DOHH2 (cell line): ENCODE data around the gene PRUNE1.

ENCODE experiments used
- H3F3A ChIP-seq: fragments of 200-600 bp; sonication (generic), shearing (Covaris generic); 2 replicates; pipeline ENCODE4 v1.6.0; 2016; ENCODE audit warnings: antibody characterized with exemption, mild to moderate bottlenecking; ENCODE audit not compliant: control insufficient read depth, insufficient read depth
- H3K27ac ChIP-seq: fragments of 200-600 bp; sonication (generic); 2 replicates; pipeline ENCODE4 v1.5.1; 2014; ENCODE audit warnings: low read depth, mild to moderate bottlenecking, low read length, moderate library complexity
- H3K27me3 ChIP-seq: fragments of 200-600 bp; sonication (generic); 2 replicates; pipeline ENCODE4 v1.6.1; 2014; ENCODE audit warnings: mild to moderate bottlenecking, low read length, mixed read lengths; ENCODE audit not compliant: control insufficient read depth
- H3K36me3 ChIP-seq: fragments of 200-600 bp; sonication (generic); 2 replicates; pipeline ENCODE4 v1.6.1; 2014; ENCODE audit warnings: mild to moderate bottlenecking, low read length, moderate library complexity, mixed read lengths; ENCODE audit not compliant: control insufficient read depth
- H3K4me1 ChIP-seq: fragments of 200-600 bp; sonication (generic); 2 replicates; pipeline ENCODE4 v1.6.1; 2014; ENCODE audit warnings: mild to moderate bottlenecking, low read length, mixed read lengths; ENCODE audit not compliant: control insufficient read depth
- H3K4me2 ChIP-seq: fragments of 200-600 bp; sonication (generic); 2 replicates; pipeline ENCODE4 v1.6.0; 2014; ENCODE audit warnings: mild to moderate bottlenecking, low read length, moderate library complexity
- H3K4me3 ChIP-seq: fragments of 200-600 bp; sonication (generic); 2 replicates; pipeline ENCODE4 v1.5.1; 2014; ENCODE audit warnings: mild to moderate bottlenecking, low read length, mixed read lengths
- H3K79me2 ChIP-seq: fragments of 200-600 bp; sonication (generic); 2 replicates; pipeline ENCODE4 v1.6.1; 2014; ENCODE audit warnings: mild to moderate bottlenecking, low read length, mixed read lengths; ENCODE audit not compliant: control insufficient read depth
- H3K9me2 ChIP-seq: fragments of 200-600 bp; sonication (generic); replicated peaks from 2 replicates; pipeline ENCODE4 v1.6.1; 2014; ENCODE audit warnings: mild to moderate bottlenecking, low read length, mixed read lengths; ENCODE audit not compliant: control insufficient read depth
- H3K9me3 ChIP-seq: fragments of 200-600 bp; sonication (generic); 2 replicates; pipeline ENCODE4 v1.6.1; 2014; ENCODE audit warnings: antibody characterized with exemption, low read length, mixed read lengths; ENCODE audit not compliant: control insufficient read depth, insufficient read depth
- H4K20me1 ChIP-seq: fragments of 200-600 bp; sonication (generic); 2 replicates; pipeline ENCODE4 v1.6.0; 2014; ENCODE audit warnings: low read depth, mild to moderate bottlenecking, antibody characterized with exemption, low read length, moderate library complexity; ENCODE audit not compliant: control insufficient read depth, insufficient read depth
- CTCF ChIP-seq: fragments of 200-600 bp; sonication (generic); IDR thresholded peaks from one replicate; pipeline ENCODE4 v1.5.1; 2014; ENCODE audit warnings: antibody characterized with exemption, mild to moderate bottlenecking, low read depth, low read length; ENCODE audit not compliant: poor library complexity, severe bottlenecking
- EZH2phosphoT487 ChIP-seq: fragments of 200-600 bp; sonication (generic); IDR thresholded peaks from 2 replicates; pipeline ENCODE4 v1.6.1; 2017; ENCODE audit warnings: borderline replicate concordance, mild to moderate bottlenecking, antibody characterized with exemption, low read length, moderate library complexity, mixed read lengths

PRUNE1 gene

GRCh38 chr1:150969626-150970025 is 38.6 kb upstream of the PRUNE1 start:
- Histone ChIP-seq H3K4me1 (peaks cover 24% of the 10 kb centered on the region), H3K4me2 (no peak overlapping the region), H4K20me1 (peaks cover 3% of the 10 kb centered on the region; the same call in 1 of the 2 replicates), H3K27ac (no peak overlapping the region), H3K79me2 (peaks cover 62% of the 10 kb centered on the region), H3K36me3 (peaks cover 77% of the 10 kb centered on the region), H3K9me2 (no peaks in the 10 kb centered on the region), H3K4me3 (no peak overlapping the region), H3K9me3 (no peaks in the 10 kb centered on the region), H3F3A (peaks cover 4% of the 10 kb centered on the region; the same call in 1 of the 2 replicates), H3K27me3 (no peaks in the 10 kb centered on the region)
- TF ChIP-seq CTCF (no peak), EZH2phosphoT487 (no peak)

GRCh38 chr1:150970808-150971582 is 37.3 kb upstream of the PRUNE1 start:
- H3F3A ChIP-seq = peaks cover 6% of the 10 kb centered on the region
- H3K4me3 ChIP-seq = no peak overlapping the region
- no peak overlapping the region; the same call in 1 of the 2 replicates for H3K4me2 ChIP-seq
- H3K9me2 ChIP-seq = no peaks in the 10 kb centered on the region
- H3K27me3 ChIP-seq = no peaks in the 10 kb centered on the region
- H3K36me3 ChIP-seq = peaks cover 67% of the 10 kb centered on the region
- no peak overlapping the region for H3K27ac ChIP-seq
- H3K9me3 ChIP-seq = no peaks in the 10 kb centered on the region
- peaks cover 3% of the 10 kb centered on the region; the same call in 1 of the 2 replicates for H4K20me1 ChIP-seq
- peaks cover 33% of the 10 kb centered on the region for H3K4me1 ChIP-seq
- TF ChIP-seq EZH2phosphoT487 = no peak
- no peak for TF ChIP-seq CTCF
- peaks cover 72% of the 10 kb centered on the region for H3K79me2 ChIP-seq

- H3K9me2 ChIP-seq = no peaks in the 10 kb centered on the region
- peaks cover 7% of the 10 kb centered on the region for H3F3A ChIP-seq
- H3K36me3 ChIP-seq = peaks cover 59% of the 10 kb centered on the region
- H3K79me2 ChIP-seq = peaks cover 72% of the 10 kb centered on the region
- H3K27ac ChIP-seq = no peak overlapping the region
- H3K4me3 ChIP-seq = peak overlapping the region; percentile 90
- H3K27me3 ChIP-seq = no peaks in the 10 kb centered on the region
- H3K4me1 ChIP-seq = peaks cover 37% of the 10 kb centered on the region
- H3K4me2 ChIP-seq = peak overlapping the region; percentile 84
- peak; percentile 26 for TF ChIP-seq CTCF
- no peak for TF ChIP-seq EZH2phosphoT487
- no peaks in the 10 kb centered on the region for H3K9me3 ChIP-seq
- H4K20me1 ChIP-seq = peaks cover 3% of the 10 kb centered on the region; the same call in 1 of the 2 replicates
These were observed 36.4 kb upstream of the PRUNE1 start for GRCh38 chr1:150971583-150972416.
